WERI-Rb-1 (cell line): ENCODE data around the gene PRRT1B.
A peak's percentile ranks its signal among the peaks of the same experiment; 100 is the strongest.

Experiments
- DNase-seq: peaks from one replicate; pipeline ENCODE4 v3.0.0-alpha.2; 2020
- H3K27ac ChIP-seq: fragments of 250-450 bp; sonication (Bioruptor Pico); 2 replicates; pipeline ENCODE4 v1.5.1; 2020; ENCODE audit warnings: mild to moderate bottlenecking, moderate library complexity
- H3K27me3 ChIP-seq: fragments of 250-450 bp; sonication (Bioruptor Pico); 2 replicates; pipeline ENCODE4 v1.5.1; 2021; ENCODE audit warnings: mild to moderate bottlenecking, low read depth, moderate library complexity; ENCODE audit not compliant: insufficient read depth, severe bottlenecking
- H3K36me3 ChIP-seq: fragments of 250-450 bp; sonication (Bioruptor Pico); 2 replicates; pipeline ENCODE4 v1.5.1; 2020; ENCODE audit warnings: mild to moderate bottlenecking, moderate library complexity
- H3K4me3 ChIP-seq: 2 replicates; pipeline ENCODE4 v1.5.1; 2011; ENCODE audit warnings: low read depth, mild to moderate bottlenecking, control low read depth, low read length
- H3K9me3 ChIP-seq: fragments of 250-450 bp; sonication (Bioruptor Pico); 2 replicates; pipeline ENCODE4 v1.5.1; 2021; ENCODE audit warnings: mild to moderate bottlenecking, moderate library complexity; ENCODE audit not compliant: severe bottlenecking
- TF ChIP-seq, protein P1 (sequence below): IDR thresholded peaks from 2 replicates; pipeline ENCODE4 v1.5.1; 2011; ENCODE audit warnings: low read depth, mild to moderate bottlenecking, control low read depth, inconsistent platforms, low read length

Gene PRRT1B

DNA sequence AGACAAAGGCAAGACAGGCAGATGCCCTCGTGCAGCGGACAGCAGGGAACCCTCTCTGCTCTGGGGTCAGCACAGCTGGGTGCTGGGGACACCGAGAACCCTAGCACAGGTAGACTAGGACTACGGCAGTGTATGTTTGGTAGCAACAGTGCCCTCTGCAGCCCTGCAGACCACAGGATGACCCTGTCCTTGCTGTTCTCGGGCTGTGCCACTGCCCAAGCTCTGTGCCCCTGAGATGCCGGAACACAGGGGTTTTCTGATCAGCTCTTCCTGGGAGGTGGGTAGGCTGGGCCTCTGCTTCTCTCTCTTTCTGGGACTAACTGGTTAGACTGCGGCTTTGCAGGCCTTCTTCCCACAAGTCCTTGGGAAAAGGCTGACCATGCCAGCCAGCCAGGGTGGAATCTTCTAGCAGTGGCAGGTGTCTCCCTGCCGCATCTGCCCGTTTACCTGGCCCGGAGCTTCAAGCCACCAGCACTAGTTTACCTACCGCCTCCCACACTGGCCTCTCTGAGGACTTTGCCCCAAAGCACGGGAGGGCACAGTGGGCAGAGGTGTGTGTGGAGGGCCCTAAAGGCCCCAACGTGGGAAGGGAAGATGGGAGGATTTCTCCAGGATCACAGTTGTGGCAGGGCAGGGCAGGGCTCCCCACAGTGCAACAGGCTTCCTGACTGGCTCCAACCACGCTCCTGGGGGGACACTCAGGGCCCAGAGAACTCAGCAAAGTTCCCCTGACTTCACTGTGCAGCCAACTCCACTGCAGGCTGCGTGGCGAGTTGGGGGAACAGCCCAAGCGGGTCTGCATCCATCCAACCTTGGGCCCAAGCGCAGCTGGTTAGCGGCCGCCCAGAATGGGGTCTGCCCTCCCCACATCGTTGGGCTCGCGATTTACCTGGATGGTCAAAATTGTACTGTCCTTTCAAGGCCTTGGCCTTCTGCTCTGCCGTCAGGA, 15.5 kb upstream of the PRRT1B start:
- peaks cover 60% of the 10 kb centered on the region for H3K36me3 ChIP-seq
- no peaks in the 10 kb centered on the region for H3K27me3 ChIP-seq
- DNase-seq: no peak
- H3K27ac ChIP-seq: peak overlapping the region; percentile 96
- TF ChIP-seq, protein P1, sequence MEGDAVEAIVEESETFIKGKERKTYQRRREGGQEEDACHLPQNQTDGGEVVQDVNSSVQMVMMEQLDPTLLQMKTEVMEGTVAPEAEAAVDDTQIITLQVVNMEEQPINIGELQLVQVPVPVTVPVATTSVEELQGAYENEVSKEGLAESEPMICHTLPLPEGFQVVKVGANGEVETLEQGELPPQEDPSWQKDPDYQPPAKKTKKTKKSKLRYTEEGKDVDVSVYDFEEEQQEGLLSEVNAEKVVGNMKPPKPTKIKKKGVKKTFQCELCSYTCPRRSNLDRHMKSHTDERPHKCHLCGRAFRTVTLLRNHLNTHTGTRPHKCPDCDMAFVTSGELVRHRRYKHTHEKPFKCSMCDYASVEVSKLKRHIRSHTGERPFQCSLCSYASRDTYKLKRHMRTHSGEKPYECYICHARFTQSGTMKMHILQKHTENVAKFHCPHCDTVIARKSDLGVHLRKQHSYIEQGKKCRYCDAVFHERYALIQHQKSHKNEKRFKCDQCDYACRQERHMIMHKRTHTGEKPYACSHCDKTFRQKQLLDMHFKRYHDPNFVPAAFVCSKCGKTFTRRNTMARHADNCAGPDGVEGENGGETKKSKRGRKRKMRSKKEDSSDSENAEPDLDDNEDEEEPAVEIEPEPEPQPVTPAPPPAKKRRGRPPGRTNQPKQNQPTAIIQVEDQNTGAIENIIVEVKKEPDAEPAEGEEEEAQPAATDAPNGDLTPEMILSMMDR: peak; percentile 37; the same call in 1 of the 2 replicates
- no peaks in the 10 kb centered on the region for H3K9me3 ChIP-seq
- peak overlapping the region; percentile 74 for H3K4me3 ChIP-seq

DNA sequence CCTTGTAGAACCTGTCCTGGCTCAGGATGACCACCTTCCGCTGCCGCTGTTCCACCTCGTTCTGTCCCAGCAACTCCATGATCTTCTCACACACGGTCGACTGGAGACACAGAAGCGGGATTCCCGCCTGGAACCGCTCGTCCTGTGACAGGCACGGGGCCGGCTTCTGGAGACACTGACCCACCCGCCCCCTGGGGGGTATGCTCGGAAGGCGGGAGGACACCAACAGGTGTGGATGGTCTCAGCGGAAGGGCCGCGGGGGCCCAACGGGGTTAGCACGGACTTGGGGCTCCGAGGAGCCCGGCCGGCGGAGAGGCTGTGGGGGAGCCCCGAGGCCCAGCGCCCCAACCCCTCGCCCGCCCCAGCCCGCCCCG, 14.8 kb upstream of the PRRT1B start:
- Histone ChIP-seq H3K27me3 (no peaks in the 10 kb centered on the region), H3K4me3 (peak overlapping the region; percentile 74), H3K27ac (peak overlapping the region; percentile 96), H3K36me3 (peaks cover 53% of the 10 kb centered on the region), H3K9me3 (no peaks in the 10 kb centered on the region)
- DNase-seq: peak; percentile 63
- TF ChIP-seq, protein P1: peak; percentile 29; the same call in 1 of the 2 replicates

DNA sequence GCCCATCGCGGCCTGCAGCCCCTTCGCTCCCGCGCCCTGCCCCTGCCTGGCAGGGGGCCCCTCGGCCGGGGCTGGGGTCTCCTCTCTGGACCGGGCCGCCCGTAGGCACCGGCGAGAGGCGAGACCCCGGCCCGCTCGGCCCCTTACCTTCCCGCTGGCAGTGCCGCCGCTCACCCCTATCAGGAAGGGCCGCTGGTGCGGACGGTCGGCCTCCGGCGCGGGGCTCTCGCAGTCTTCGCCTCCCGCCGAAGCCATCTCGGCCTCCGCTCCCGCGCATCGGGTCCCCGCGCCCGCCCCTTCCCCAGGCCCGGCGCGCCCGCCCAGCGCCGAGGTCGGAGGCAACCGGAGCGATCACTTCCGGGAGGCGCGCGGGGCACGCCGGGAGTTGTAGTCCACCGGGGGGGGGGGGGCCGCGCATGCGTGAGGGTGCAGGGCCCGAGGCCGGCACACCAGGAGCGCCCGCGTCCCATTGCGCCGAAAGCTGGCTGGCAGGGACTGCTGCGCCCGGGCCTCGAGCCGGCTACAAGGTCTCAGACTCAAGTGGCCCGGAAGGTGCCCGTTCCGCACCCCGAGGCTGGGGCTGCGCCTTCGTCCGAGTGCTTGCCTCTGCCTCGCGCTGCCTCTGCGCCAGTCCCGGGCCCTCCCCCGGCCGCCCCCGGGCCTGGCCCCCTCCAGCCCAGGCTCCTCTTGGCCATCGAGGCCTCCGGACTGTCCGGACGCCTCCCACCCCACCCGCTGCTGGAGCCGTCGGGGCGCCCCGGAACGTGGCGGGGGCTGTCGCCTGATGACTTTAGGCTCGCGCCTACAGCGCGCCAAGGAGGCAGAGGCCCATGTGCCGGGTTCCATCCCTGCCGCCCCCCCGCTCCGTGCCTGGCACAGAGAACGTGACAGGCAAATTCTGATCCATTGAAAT, 14.1 kb upstream of the PRRT1B start, which contains the start of gene UCK1:
Gene UCK1 (minus strand): TSS at position 344 of the 913 bp plus-strand sequence. CDS start 89 bp downstream, at position 255.
- Histone ChIP-seq H3K36me3 (peaks cover 47% of the 10 kb centered on the region), H3K9me3 (peaks cover 4% of the 10 kb centered on the region), H3K27me3 (no peaks in the 10 kb centered on the region), H3K27ac (peak within 1 kb of the TSS; percentile 96), H3K4me3 (peak within 1 kb of the TSS; percentile 74)
- TF ChIP-seq, protein P1: no peak
- peak; percentile 87 for DNase-seq

DNA sequence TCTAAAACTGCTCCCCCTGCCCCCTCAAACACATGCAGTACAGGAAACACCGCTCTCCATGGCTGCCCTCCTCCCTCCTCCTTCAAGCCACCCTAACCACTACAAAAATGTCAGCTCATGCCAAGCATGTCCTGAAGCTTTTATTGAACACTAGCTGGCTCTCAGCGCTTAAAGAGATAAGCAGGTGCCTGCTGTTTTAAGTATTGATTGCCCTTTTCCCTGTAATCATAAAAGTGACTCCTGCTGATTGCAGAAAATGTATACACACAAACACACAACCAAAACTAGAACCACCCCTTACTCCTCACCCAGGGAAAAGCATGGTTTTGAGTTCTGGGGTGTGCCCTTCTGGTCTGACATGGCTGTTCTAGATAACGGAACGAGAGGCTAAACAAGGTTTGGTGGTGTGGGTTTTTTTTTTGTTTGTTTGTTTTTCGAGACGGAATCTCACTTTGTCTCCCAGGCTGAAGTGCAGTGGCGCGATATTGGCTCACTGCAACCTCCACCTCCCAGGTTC, 10.5 kb upstream of the PRRT1B start:
- Histone ChIP-seq H3K27ac (no peak overlapping the region), H3K27me3 (no peaks in the 10 kb centered on the region), H3K4me3 (no peak overlapping the region), H3K9me3 (peaks cover 16% of the 10 kb centered on the region), H3K36me3 (peaks cover 11% of the 10 kb centered on the region)
- no peak for DNase-seq
- TF ChIP-seq, protein P1: no peak

DNA sequence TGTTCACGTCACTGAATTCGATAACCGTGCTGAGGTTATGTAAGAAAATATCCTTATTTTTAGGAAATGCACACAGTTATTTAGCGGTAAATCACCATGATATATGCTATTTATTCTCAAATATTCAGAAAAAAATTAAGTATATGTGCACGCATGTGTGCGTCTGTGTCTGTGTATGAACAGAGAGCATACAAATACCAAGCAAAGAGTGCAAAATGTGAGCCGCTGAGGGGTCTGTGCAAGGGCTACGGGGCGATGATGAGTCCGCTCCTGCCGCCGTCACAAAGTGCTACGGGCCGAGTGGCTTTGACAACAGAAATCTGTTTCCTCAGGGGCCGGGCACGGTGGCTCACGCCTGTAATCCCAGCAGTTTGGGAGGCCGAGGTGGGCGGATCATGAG, 7.4 kb upstream of the PRRT1B start:
- Histone ChIP-seq H3K36me3 (no peaks in the 10 kb centered on the region), H3K27ac (no peak overlapping the region), H3K4me3 (no peak overlapping the region), H3K27me3 (no peaks in the 10 kb centered on the region), H3K9me3 (peaks cover 27% of the 10 kb centered on the region)
- DNase-seq: no peak
- TF ChIP-seq, protein P1: no peak
